HL-60 (cell line): ENCODE measurements around the gene KCTD5.
"Not testable (repeated sequence)": the region's sequence is repeated elsewhere in the genome, so short reads cannot be mapped to it uniquely, and the experiment has no call there.

Source experiments
- CTCF ChIP-seq: IDR thresholded peaks from one replicate; pipeline ENCODE4 v1.5.1; 2011; ENCODE audit warnings: low read length, control low read depth, inconsistent platforms; ENCODE audit not compliant: insufficient read depth
- POLR2AphosphoS5 ChIP-seq: IDR thresholded peaks from 2 replicates; pipeline ENCODE4 v1.6.1; 2012; ENCODE audit warnings: low read depth

- TF ChIP-seq CTCF, POLR2AphosphoS5: not testable (repeated sequence)
Observed at GRCh38 chr16:2721634-2722173, 39.4 kb downstream of the KCTD5 start.
